ENCODE data around the gene MFAP5. TPM values are rescaled to one million over a fixed set of nuclear protein-coding genes. Genes with fewer than 3 reads are reported as not detected.
"Not testable (repeated sequence)": the region's sequence is repeated elsewhere in the genome, so short reads cannot be mapped to it uniquely, and the experiment has no call there.

Gene MFAP5
- total RNA-seq, 4 donors from 2014 or later = 23.2 to 117 (median 33.2) TPM

DNA sequence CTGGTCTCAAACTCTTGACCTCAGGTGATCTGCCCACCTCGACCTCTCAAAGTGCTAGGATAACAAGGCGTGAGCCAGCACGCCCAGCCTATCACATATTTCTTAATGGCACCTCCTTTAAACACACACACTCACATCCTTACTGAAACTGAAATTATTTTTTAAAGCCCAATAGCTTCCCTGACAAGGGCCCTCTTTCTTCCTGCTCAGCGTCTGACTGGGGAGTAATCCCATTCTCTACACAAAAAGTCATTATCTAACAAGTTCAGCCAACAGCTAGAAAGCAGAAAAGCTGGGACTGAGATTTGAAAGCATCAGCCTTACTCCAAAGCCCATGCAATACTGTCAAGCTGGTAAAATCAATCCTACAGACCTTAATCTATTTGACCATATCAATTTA, 40.0 kb downstream of the MFAP5 start:
- H3K4me3 ChIP-seq (ENCODE audit: low read depth, poor library complexity, severe bottlenecking) = no peak overlapping the region
- peak in 1 of 2 donors; percentile 31 for DNase-seq (ENCODE audit: low spot score in 2 of 2)
- WGBS, 2 donors = 70 to 72% methylated on average over 4 of the region's 4 CpGs
- intact Hi-C loops (cut with DNase I; ENCODE audit: low total_unique reads) = no loop called here
- no peak for TF ChIP-seq CTCF (IDR thresholded peaks at IDR 0.05)

GRCh38 chr12:8615206-8615605, 47.4 kb downstream of the MFAP5 start:
- WGBS, 2 donors = 84% methylated on average over 6 of the region's 6 CpGs
- H3K4me3 ChIP-seq (ENCODE audit: low read depth, poor library complexity, severe bottlenecking) = no peak overlapping the region
- intact Hi-C loops (cut with DNase I; ENCODE audit: low total_unique reads) = no loop called here
- DNase-seq (ENCODE audit: low spot score in 2 of 2) = no peak
- TF ChIP-seq CTCF (IDR thresholded peaks at IDR 0.05) (no peak), POLR2A (IDR thresholded peaks at IDR 0.05) (no peak)

DNA sequence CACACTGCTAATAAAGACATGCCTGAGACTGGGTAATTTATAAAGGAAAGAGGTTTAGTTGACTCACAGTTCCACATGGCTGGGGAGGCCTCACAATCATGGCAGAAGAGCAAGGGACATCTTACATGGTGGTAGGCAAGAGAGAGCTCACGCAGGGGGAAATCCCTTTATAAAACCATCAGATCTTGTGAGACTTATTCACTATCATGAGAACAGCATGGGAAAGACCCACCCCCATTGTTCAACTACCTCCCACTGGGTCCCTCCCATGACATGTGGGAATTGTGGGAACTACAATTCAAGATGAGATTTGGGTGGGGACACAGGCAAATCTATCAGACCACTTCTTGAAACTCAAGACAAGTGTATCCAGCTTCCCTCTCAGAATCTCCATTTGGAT, 48.7 kb downstream of the MFAP5 start:
- intact Hi-C loops (cut with DNase I; ENCODE audit: low total_unique reads); H3K4me3 ChIP-seq (ENCODE audit: low read depth, poor library complexity, severe bottlenecking); DNase-seq (ENCODE audit: low spot score in 2 of 2): not testable (repeated sequence)
- 37 to 100% methylated on average over 1 of the region's 1 CpG for WGBS, 2 donors

DNA sequence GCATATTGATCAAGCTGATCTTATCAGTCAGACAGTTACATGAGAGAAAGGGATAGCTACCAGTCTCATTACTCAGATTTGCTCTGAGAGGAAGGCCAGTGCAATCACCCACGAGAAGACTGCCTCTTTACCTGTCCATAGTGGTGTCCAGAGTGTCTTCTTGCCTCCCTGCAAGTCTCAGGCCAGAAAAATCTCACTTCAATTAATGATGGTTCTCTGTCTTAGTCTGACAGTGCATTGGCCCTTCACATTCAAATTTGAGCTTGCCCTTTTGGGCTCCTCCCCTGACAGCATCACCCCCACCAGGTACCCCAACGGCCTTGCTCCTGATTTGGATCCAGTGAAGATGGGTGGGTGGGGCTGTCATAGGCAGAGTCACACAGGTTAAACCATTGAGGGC, 50.0 kb downstream of the MFAP5 start, which contains the start of gene AICDA:
Gene AICDA, minus strand, starts transcription at position 231 of the 400 bp plus-strand sequence. Its CDS starts 92 bp downstream, at position 139.
- WGBS, 2 donors = 60 to 75% methylated on average over 2 of the region's 2 CpGs
- no peak for TF ChIP-seq CTCF (IDR thresholded peaks at IDR 0.05)
- TF ChIP-seq POLR2A (IDR thresholded peaks at IDR 0.05) = no peak
- no peak within 1 kb of the TSS for H3K4me3 ChIP-seq (ENCODE audit: low read depth, poor library complexity, severe bottlenecking)

DNA sequence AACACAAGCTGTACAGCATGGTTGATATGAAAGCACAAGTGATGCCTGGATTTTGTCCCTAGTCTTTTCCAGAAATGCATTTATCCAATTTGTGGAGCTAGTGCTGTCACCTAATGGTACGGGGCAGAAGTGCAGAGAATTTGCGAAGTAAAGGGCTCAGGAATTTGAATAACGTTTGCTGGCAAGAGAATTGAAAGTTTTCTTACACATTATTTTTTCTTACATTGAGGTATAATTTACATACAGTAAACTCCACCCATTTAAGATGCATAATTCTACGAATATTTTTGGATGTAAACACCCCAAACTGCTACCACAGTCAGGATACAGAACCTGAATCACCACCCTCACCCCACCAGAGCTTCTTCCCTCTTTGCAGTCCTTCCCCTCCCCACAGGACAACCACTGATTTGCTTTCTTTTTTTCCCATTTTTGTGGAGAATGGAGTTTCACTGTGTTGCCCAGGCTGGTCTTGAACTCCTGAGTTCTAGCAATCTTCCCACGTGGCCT, 53.5 kb downstream of the MFAP5 start:
- no peak for TF ChIP-seq CTCF (IDR thresholded peaks at IDR 0.05)
- TF ChIP-seq POLR2A (IDR thresholded peaks at IDR 0.05) = no peak
- 15 to 17% methylated on average over 5 of the region's 5 CpGs for WGBS, 2 donors
- H3K4me3 ChIP-seq (ENCODE audit: low read depth, poor library complexity, severe bottlenecking) = no peak overlapping the region
- DNase-seq (ENCODE audit: low spot score in 2 of 2) = no peak
- intact Hi-C loops (cut with DNase I; ENCODE audit: low total_unique reads) = no loop called here

More for the DNA sequence above, 50.0 kb downstream of the MFAP5 start, which contains the start of gene AICDA:
- intact Hi-C loops (cut with DNase I; ENCODE audit: low total_unique reads) = no loop called here
- DNase-seq (ENCODE audit: low spot score in 2 of 2) = no peak

DNA sequence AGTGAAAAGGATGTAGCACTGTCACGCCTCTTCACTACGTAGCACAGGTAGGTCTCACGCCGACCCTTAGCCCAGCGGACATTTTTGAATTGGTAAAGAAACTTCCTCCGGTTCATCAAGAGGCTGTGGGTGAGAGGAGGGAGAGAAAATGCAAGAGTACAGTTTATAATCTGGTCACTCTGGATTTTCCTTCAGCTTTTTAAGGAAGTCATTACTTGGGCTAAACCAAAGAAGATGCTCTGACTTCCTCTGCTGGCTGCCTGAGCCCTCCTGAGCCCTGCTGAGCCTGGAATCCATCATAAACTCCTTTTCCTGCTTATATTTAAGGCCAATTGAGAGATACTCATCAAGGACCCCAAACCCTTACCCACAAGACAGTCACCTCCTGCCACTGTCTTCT, 55.7 kb downstream of the MFAP5 start:
- TF ChIP-seq CTCF (IDR thresholded peaks at IDR 0.05) (no peak), POLR2A (IDR thresholded peaks at IDR 0.05) (no peak)
- 92 to 94% methylated on average over 6 of the region's 6 CpGs for WGBS, 2 donors
- H3K4me3 ChIP-seq (ENCODE audit: low read depth, poor library complexity, severe bottlenecking) = no peak overlapping the region
- intact Hi-C loops (cut with DNase I; ENCODE audit: low total_unique reads) = no loop called here
- no peak for DNase-seq (ENCODE audit: low spot score in 2 of 2)

Data from lower leg skin (tissue), 4 donors.